Left ventricle myocardium inferior (tissue), 1 donor: ENCODE data around the gene NUDT10. TPM values are rescaled to one million over a fixed set of nuclear protein-coding genes. Genes with fewer than 3 reads are reported as not detected.
A peak's percentile ranks its signal among the peaks of the same experiment; 100 is the strongest.
"Not testable (repeated sequence)": the region's sequence is repeated elsewhere in the genome, so short reads cannot be mapped to it uniquely, and the experiment has no call there.

ENCODE experiments used
- DNase-seq: peaks from one replicate; pipeline ENCODE4 v3.0.0-alpha.2; 2020
- H3K27ac ChIP-seq: fragments of 200-600 bp; replicated peaks from 2 replicates; pipeline ENCODE4 v1.8.0; 2021
- H3K27me3 ChIP-seq: fragments of 200-600 bp; 2 replicates; pipeline ENCODE4 v1.8.0; 2021; ENCODE audit warnings: low read depth
- H3K36me3 ChIP-seq: fragments of 200-600 bp; 2 replicates; pipeline ENCODE4 v1.8.0; 2021
- H3K4me1 ChIP-seq: fragments of 200-600 bp; 2 replicates; pipeline ENCODE4 v1.8.0; 2021
- H3K4me3 ChIP-seq: fragments of 200-600 bp; 2 replicates; pipeline ENCODE4 v1.8.0; 2021; ENCODE audit warnings: mild to moderate bottlenecking, moderate library complexity
- H3K9me3 ChIP-seq: fragments of 200-600 bp; replicated peaks from 2 replicates; pipeline ENCODE4 v1.8.0; 2021
- intact Hi-C: fragments of 100-400 bp; cut with micrococcal nuclease; formaldehyde crosslinking; loops from one replicate; pipeline ENCODE4 v1.11.0; 2022
- long read RNA-seq: library from polyadenylated mRNA; unstranded; transcript quantifications from one replicate; pipeline ENCODE4 v2.0.0, GENCODE V29; 2021
- total RNA-seq: library from RNA; stranded (reverse); fragmentation: NEBNext Ultra II Directional; extraction: Animal tissue kit (Norgen Biotek cat#: 25700); gene quantifications from one replicate; pipeline ENCODE4 v1.2.1, GENCODE V29; 2021
- TF ChIP-seq, protein P1 (sequence below): fragments of 200-600 bp; IDR thresholded peaks from 2 replicates; pipeline ENCODE4 v1.8.0; 2021; ENCODE audit warnings: antibody characterized with exemption, mild to moderate bottlenecking, borderline replicate concordance
- donor health status: DM: no; HTN: yes; CAD: no; lungs with severe emphysema.

The NUDT10 gene
- total RNA-seq: 0.27 TPM
- long read RNA-seq: 0 reads

DNA sequence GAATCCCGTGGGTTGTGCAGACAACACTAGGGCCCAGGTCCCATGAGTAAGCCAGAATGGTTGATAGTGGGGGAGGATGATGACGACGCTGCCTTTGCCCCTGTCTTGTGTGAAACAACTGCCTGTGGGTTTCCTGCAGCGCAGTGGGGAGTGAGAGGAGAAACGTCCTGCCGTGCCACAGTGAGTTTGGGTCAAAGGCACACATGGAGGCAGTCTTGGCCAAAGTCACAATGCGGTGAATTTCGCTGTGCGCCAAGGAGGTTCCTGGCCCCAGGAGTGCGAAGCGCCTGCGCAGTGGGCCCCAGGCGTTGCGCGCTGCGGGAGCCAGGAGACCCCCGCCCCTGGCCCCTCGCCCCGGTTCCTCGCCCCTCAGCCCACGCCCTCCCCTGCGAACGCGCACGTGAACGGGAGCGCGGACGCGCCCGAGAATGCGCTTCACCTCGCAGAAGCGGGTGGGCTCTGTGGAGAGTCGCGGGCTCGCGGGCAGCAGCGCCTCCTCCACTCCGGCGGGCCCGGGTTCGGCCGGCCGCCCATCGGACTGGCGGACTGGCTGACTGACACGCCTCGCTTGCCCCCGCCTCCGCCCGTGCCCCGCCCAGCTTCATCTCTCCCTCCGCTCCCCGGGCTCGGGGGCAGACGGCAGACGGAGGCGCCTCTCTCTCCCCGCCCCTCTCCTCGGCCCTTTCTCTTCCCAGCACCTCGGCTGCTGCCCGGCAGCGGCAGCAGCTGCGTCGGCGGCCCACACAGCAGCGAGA lies at the start of gene NUDT10:
TSS of gene NUDT10 (plus strand) at position 635 of the 755 bp plus-strand sequence. CDS start 144 bp downstream, outside the sequence.
- Histone ChIP-seq H3K27me3 (peaks cover 14% of the 10 kb centered on the region), H3K27ac (no peak within 1 kb of the TSS), H3K9me3 (no peaks in the 10 kb centered on the region), H3K36me3 (no peaks in the 10 kb centered on the region), H3K4me1 (no peaks in the 10 kb centered on the region), H3K4me3 (peak within 1 kb of the TSS; percentile 62)
- intact Hi-C loops: no loop called here
- TF ChIP-seq, protein P1, sequence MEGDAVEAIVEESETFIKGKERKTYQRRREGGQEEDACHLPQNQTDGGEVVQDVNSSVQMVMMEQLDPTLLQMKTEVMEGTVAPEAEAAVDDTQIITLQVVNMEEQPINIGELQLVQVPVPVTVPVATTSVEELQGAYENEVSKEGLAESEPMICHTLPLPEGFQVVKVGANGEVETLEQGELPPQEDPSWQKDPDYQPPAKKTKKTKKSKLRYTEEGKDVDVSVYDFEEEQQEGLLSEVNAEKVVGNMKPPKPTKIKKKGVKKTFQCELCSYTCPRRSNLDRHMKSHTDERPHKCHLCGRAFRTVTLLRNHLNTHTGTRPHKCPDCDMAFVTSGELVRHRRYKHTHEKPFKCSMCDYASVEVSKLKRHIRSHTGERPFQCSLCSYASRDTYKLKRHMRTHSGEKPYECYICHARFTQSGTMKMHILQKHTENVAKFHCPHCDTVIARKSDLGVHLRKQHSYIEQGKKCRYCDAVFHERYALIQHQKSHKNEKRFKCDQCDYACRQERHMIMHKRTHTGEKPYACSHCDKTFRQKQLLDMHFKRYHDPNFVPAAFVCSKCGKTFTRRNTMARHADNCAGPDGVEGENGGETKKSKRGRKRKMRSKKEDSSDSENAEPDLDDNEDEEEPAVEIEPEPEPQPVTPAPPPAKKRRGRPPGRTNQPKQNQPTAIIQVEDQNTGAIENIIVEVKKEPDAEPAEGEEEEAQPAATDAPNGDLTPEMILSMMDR: no peak
- peak; percentile 30 for DNase-seq

DNA sequence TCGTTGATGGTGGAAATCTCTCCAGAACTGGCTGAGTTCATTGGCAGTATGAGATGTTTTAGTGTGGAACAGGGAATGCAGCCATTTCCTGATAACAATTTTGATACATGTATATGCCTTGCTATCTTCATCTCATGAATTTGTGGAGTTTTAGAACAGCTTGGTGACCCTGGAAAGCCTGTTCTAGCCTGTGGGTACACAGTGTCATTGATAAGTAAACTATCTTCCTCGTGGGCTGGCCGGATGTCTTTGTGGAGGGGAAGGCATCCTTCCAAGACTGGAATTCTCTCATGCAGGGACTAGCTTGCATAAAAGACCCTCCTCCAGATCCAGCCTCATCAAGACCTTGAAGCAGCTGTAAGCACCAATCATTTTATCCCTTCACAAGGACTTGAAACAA lies 40.2 kb upstream of the NUDT10 start:
- no peaks in the 10 kb centered on the region for H3K4me1 ChIP-seq
- no peak overlapping the region for H3K27ac ChIP-seq
- TF ChIP-seq, protein P1: no peak
- H3K27me3 ChIP-seq: no peaks in the 10 kb centered on the region
- no peak overlapping the region for H3K4me3 ChIP-seq
- H3K9me3 ChIP-seq: no peaks in the 10 kb centered on the region
- no peaks in the 10 kb centered on the region for H3K36me3 ChIP-seq
- intact Hi-C loops: no loop called here
- no peak for DNase-seq

DNA sequence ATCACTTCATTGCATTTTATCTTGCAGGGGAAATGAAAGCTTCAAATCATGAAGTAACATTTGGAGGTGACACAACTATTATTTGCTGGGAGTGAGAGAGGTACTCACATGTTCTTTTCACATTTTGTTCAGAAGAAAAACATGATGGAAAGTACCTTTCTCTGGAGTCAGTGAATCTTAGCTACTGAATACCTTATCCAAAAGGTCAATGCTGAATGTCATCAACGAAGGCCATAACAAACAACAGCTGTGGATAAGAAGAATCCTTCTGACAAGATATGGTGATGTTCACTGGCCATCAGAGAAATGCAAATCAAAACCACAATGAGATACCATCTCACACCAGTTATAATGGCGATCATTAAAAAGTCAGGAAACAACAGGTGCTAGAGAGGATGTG lies 36.5 kb upstream of the NUDT10 start:
- DNase-seq: no peak
- Histone ChIP-seq H3K36me3 (no peaks in the 10 kb centered on the region), H3K27me3 (no peaks in the 10 kb centered on the region), H3K9me3 (no peaks in the 10 kb centered on the region), H3K4me1 (no peaks in the 10 kb centered on the region), H3K27ac (no peak overlapping the region), H3K4me3 (no peak overlapping the region)
- TF ChIP-seq, protein P1: no peak
- intact Hi-C loops: no loop called here

DNA sequence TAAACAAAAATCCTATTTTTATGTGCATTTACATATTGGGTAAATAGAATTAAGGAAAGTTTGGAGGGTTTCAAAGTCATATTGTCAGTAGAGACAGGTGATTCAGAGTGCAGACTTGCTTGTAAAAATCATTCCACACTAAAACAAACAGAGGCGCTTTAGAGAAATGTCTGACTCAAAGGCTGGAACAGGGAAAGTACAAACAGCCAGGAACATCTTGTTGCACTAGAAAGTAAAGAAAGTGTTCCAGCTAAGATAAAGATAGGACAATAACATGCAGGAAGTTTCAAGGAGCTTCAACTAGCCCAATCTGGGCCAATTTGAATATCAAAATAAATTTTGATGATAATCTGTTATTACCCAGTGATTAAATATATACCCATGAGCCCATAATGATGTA lies 16.4 kb upstream of the NUDT10 start:
- H3K27me3 ChIP-seq: no peaks in the 10 kb centered on the region
- no peak for DNase-seq
- TF ChIP-seq, protein P1: no peak
- no peaks in the 10 kb centered on the region for H3K9me3 ChIP-seq
- H3K36me3 ChIP-seq: no peaks in the 10 kb centered on the region
- no peak overlapping the region for H3K4me3 ChIP-seq
- intact Hi-C loops: no loop called here
- H3K27ac ChIP-seq: no peak overlapping the region
- H3K4me1 ChIP-seq: no peaks in the 10 kb centered on the region

DNA sequence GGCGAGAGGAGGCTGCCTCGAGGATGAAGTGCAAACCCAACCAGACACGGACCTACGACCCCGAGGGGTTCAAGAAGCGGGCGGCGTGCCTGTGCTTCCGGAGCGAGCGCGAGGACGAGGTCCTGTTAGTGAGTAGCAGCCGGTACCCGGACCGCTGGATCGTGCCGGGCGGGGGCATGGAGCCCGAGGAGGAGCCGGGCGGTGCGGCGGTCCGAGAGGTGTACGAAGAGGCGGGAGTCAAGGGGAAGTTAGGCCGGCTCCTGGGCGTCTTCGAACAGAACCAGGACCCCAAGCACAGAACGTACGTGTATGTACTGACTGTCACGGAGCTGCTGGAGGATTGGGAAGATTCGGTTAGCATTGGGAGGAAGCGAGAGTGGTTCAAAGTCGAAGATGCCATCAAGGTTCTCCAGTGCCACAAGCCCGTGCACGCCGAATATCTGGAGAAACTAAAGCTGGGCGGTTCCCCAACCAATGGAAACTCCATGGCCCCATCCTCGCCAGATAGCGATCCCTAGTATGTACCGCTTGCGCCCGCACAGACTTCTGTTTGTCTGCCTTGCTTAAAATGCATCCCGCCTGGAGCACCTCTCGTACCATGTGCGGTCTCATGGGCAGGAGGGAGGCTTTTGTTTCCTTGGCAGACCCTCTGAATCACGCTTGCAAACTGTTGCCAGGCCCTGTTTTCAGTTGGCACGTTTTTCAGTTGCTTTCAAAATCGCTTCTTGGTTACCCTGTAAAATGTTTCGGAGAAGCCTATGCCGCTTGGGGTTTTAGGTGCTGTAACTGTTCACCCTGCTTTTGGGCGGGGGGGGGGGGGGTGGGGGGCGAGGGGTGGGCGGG lies 542 bp downstream of the NUDT10 start:
- intact Hi-C loops, DNase-seq, H3K4me1 ChIP-seq, H3K27ac ChIP-seq, H3K36me3 ChIP-seq, H3K9me3 ChIP-seq: not testable (repeated sequence)
- peaks cover 14% of the 10 kb centered on the region for H3K27me3 ChIP-seq
- peak overlapping the region; percentile 62 for H3K4me3 ChIP-seq

DNA sequence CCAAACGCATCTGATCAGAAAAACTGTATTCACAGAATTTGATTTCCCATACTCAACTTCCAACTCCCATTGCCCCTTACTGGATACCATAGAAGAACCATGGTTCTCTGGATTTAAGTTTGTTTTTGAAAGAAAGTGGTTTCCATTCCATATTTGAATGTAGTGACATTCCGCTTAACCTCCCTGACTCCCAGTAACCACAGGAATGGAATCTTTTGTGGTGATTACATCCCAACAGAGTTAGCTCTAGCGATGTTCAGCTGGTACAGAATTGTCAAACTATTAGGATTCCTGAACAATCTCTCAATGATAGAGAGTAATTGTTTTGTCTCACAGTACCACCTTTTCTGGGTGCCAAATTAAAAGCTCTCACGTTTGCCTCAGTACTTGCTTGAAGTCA lies 1.7 kb downstream of the NUDT10 start:
- intact Hi-C loops: no loop called here
- Histone ChIP-seq H3K27me3 (peaks cover 14% of the 10 kb centered on the region), H3K4me3 (no peak overlapping the region), H3K27ac (no peak overlapping the region), H3K4me1 (no peaks in the 10 kb centered on the region), H3K9me3 (no peaks in the 10 kb centered on the region), H3K36me3 (no peaks in the 10 kb centered on the region)
- TF ChIP-seq, protein P1: no peak
- no peak for DNase-seq
